Subcutaneous adipose tissue (tissue), 4 donors: Measurements from ENCODE around the gene TOLLIP. TPM values are rescaled to one million over a fixed set of nuclear protein-coding genes. Genes with fewer than 3 reads are reported as not detected.

Experiments
- total RNA-seq, 4 donors: library from RNA; depleted of rRNA; stranded (reverse); fragments of >200 nt; gene quantifications; one replicate each; pipeline ENCODE4 v1.1.0, GENCODE V29; 2016
- TF ChIP-seq, protein P1 (sequence below): fragments of 450-650 bp; IDR thresholded peaks from one replicate; pipeline ENCODE4 v1.5.1; 2016; ENCODE audit warnings: low read depth, mild to moderate bottlenecking, control low read depth, antibody characterized with exemption, moderate library complexity

Gene TOLLIP
- total RNA-seq, 4 donors from 2014 or later, result 20.5 to 40.9 (median 27.4) TPM

DNA sequence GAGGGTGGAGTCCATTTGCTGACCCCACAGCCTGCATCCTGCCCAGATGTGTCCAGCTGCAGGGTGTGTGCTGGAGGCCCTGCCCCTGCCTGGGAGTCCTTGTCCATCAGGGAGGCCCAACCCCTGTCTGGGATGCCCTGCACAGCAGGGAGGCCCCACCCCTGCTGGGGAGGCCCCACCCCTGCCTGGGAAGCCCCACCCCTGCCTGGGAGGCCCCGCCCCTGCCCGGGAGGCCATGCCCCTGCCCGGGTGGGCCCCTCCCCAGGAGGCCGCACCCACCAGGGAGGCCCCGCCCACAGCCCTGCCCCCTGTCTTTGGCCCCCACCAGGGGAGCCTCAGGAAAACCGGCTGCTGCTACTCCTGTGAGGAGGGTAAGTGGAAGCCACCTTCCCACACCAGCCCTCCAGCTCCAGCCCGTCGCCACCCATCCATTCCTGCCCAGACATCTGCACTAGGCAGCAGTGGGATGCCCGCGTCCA lies 49.4 kb downstream of the TOLLIP start:
- TF ChIP-seq, protein P1, sequence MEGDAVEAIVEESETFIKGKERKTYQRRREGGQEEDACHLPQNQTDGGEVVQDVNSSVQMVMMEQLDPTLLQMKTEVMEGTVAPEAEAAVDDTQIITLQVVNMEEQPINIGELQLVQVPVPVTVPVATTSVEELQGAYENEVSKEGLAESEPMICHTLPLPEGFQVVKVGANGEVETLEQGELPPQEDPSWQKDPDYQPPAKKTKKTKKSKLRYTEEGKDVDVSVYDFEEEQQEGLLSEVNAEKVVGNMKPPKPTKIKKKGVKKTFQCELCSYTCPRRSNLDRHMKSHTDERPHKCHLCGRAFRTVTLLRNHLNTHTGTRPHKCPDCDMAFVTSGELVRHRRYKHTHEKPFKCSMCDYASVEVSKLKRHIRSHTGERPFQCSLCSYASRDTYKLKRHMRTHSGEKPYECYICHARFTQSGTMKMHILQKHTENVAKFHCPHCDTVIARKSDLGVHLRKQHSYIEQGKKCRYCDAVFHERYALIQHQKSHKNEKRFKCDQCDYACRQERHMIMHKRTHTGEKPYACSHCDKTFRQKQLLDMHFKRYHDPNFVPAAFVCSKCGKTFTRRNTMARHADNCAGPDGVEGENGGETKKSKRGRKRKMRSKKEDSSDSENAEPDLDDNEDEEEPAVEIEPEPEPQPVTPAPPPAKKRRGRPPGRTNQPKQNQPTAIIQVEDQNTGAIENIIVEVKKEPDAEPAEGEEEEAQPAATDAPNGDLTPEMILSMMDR, result no peak

DNA sequence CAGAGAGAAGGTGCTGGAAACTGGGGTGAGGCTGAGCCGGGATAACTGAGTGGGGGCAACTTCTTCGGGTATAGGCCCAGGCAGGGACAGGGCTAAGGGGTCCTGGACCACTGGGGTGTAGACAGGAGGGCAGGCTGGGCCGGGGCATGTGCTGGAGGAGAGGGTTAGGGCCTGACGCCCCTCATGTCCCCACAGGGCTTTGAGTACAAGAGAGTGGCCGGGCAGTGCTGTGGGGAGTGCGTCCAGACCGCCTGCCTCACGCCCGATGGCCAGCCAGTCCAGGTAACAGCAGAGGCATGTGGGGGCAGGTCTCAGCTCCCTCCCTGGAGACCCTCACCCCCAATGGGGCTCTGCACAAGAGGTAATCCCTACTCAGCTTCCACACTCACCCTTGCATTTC lies 49.9 kb downstream of the TOLLIP start:
- TF ChIP-seq, protein P1, result no peak

DNA sequence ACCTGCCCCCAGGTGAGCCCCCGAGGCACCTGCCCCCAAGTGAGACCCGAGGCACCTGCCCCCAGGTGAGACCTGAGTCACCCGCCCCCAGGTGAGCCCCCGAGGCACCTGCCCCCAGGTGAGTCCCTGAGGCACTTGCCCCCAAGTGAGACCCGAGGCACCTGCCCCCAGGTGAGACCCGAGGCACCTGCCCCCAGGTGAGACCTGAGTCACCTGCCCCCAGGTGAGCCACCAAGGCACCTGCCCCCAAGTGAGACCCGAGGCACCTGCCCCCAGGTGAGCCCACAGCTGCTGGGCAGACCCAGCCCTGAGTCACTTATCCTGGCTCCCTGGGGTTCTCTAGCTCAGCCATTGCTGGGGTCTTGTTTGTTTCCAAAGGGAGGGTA lies 50.4 kb downstream of the TOLLIP start:
- TF ChIP-seq, protein P1, result no peak

DNA sequence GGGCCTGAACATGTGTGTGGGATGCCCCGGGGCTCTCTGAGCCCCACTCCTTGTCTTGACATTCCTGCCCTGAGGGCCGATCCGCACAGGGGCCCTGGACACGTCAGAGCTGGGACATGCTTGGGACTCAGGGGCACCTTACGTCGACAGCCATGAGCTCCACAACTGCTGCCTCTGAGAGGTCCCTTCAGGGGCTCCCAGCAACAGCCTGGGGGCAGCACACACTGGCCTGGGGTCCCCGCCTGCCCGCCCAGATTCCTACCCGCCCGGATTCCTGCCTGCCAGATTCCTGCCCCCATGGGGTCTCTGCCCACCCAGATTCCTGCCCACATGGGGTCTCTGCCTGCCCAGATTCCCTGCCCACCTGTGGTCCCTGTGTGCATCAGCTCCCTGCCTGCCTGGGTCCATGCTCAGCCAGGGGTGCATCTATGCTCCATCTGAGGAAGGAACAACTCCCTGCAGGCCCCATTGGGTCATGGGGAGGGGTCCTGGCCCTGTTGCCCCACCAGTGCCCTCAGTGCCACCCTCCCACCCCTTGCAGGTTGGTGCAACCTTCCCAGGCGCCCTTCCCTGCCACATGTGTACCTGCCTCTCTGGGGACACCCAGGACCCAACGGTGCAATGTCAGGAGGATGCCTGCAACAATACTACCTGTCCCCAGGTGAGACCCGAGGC lies 50.9 kb downstream of the TOLLIP start:
- TF ChIP-seq, protein P1, result no peak

DNA sequence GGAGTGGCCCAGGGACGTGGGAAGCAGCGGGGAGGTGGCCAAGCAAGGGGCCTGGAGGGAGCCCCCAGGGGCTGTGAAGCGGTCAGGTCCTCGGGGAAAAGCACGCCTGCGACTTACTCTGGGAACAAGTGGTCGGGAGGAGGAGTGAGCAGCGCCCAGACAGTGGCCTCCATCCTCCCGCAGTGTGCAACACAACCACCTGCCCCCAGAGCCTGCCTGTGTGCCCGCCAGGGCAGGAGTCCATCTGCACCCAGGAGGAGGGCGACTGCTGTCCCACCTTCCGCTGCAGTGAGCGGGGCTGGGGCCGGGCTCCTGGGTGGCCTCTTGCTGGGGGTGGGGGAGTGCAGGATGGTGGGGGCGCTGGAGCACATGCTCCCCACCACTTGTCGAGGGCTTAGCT lies 51.5 kb downstream of the TOLLIP start:
- TF ChIP-seq, protein P1, result no peak

DNA sequence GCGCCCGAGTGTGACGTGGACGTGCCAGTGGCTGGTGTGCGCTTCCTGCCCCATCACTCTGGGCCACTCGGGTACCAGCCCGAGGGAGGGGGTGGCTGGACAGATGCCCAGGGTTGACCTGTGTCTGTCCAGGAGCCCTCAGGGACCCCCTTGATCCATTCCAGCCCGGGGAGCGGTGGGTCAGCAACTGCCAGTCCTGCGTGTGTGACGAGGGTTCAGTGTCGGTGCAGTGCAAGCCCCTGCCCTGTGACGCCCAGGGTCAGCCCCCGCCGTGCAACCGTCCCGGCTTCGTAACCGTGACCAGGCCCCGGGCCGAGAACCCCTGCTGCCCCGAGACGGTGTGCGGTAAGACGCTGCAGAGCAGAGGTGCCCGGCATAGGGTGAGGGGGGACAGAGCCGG lies 52.1 kb downstream of the TOLLIP start:
- TF ChIP-seq, protein P1, result no peak

- TF ChIP-seq, protein P1, result no peak
These were observed 53.0 kb downstream of the TOLLIP start for GRCh38 chr11:1256257-1257045.
